ENCODE measurements around the gene LHX6.

DNA sequence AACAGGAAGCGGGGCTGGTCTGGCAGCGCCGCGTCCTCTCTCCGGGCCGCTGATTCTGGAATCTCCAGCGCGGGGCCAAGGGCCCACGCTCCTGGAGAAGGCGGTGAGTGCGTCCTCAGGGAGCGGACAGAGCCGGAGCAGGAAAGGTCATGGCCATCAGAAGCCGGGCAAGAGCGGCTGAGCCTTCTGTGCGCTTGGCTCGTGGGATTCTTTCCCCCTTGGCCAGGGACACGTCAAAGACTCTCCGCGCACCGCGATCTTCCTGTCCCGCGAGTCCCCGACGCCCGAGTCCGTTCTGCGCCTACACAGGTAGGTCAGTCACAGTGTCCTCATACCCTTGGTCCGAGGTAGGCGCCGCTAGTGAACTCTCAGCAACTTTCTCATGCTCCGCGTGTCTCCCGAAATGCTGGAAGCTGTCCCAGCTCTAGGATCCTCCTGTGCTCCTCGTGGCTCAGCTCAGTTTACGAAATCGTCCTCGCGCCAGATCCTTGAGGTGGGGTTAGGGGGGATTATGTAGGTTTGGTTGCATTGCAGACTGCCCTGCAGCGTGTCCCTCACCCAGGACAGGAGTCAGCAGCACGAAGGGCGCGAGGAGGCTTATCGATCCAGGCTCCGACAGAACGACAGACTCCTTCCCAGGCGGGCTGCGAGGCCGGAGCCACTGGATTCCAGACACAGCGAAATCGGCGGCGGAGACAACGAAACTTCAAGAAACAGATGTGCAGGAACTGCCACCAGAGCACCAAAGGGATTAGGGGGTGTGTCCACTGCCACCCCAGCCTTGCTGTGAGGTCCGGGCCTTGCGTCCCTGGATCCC is 8.7 kb downstream of the LHX6 start:
- TF ChIP-seq, protein P1, sequence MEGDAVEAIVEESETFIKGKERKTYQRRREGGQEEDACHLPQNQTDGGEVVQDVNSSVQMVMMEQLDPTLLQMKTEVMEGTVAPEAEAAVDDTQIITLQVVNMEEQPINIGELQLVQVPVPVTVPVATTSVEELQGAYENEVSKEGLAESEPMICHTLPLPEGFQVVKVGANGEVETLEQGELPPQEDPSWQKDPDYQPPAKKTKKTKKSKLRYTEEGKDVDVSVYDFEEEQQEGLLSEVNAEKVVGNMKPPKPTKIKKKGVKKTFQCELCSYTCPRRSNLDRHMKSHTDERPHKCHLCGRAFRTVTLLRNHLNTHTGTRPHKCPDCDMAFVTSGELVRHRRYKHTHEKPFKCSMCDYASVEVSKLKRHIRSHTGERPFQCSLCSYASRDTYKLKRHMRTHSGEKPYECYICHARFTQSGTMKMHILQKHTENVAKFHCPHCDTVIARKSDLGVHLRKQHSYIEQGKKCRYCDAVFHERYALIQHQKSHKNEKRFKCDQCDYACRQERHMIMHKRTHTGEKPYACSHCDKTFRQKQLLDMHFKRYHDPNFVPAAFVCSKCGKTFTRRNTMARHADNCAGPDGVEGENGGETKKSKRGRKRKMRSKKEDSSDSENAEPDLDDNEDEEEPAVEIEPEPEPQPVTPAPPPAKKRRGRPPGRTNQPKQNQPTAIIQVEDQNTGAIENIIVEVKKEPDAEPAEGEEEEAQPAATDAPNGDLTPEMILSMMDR (conservative IDR thresholded peaks at IDR 0.05; ENCODE audit: low read depth, low read length): no peak
- TF ChIP-seq EZH2phosphoT487 (IDR thresholded peaks at IDR 0.05; ENCODE audit: borderline replicate concordance, low read length): no peak
- TF ChIP-seq EZH2 (IDR thresholded peaks at IDR 0.05; ENCODE audit: low read length, unreplicated experiment): no peak
